SK-N-MC (cell line): ENCODE measurements around the gene FER1L5.

Source experiments
- EZH2 ChIP-seq: fragments of 200-600 bp; sonication (generic); IDR thresholded peaks from one replicate; pipeline ENCODE4 v1.6.1; 2017; ENCODE audit warnings: antibody characterized with exemption
- POLR2AphosphoS5 ChIP-seq: IDR thresholded peaks from 2 replicates; pipeline ENCODE4 v1.6.1; 2012; ENCODE audit warnings: mild to moderate bottlenecking, low read depth, low read length, borderline replicate concordance

GRCh38 chr2:96733931-96734330 lies 91.4 kb downstream of the FER1L5 start:
- TF ChIP-seq EZH2 (no peak), POLR2AphosphoS5 (no peak)
